ENCODE results near the gene DCAF15. TPM values are rescaled to one million over a fixed set of nuclear protein-coding genes. Genes with fewer than 3 reads are reported as not detected.

Gene DCAF15
- total RNA-seq, 1 donor from 2014 or later, result 28.6 TPM

- no peaks in the 10 kb centered on the region for H3K79me2 ChIP-seq (ENCODE audit: low read depth)
- no peak overlapping the region for H2AFZ ChIP-seq (replicated peaks)
- Mint-ChIP-seq H3K27me3 (ENCODE audit: insufficient read depth, low read depth) (peaks cover 7% of the 10 kb centered on the region), H3K9me3 (no peaks in the 10 kb centered on the region), H3K36me3 (peaks cover 2% of the 10 kb centered on the region), H3K27ac (no peak overlapping the region), H3K4me1 (peaks cover 24% of the 10 kb centered on the region), H3K4me3 (no peak overlapping the region)
- H3F3A ChIP-seq (ENCODE audit: low read depth), result peaks cover 5% of the 10 kb centered on the region
- H3K4me2 ChIP-seq, result no peak overlapping the region
- H4K20me1 ChIP-seq (ENCODE audit: low read depth), result peaks cover 7% of the 10 kb centered on the region
- no peak overlapping the region for H3K4me3 ChIP-seq
- TF ChIP-seq EZH2phosphoT487 (IDR thresholded peaks at IDR 0.05) (no peak), CTCF (IDR thresholded peaks at IDR 0.05) (no peak), EZH2 (IDR thresholded peaks at IDR 0.05) (no peak)
- no peaks in the 10 kb centered on the region for H3K36me3 ChIP-seq
- H3K4me1 ChIP-seq, result peaks cover 23% of the 10 kb centered on the region
- H3K27me3 ChIP-seq, result peaks cover 6% of the 10 kb centered on the region
- no peak overlapping the region for H3K9ac ChIP-seq
- no peaks in the 10 kb centered on the region for H3K9me3 ChIP-seq (ENCODE audit: low read depth)
- H3K27ac ChIP-seq, result no peak overlapping the region
- peak; percentile 33 for DNase-seq (ENCODE audit: low spot score)
These were observed 31.9 kb downstream of the DCAF15 start for GRCh38 chr19:13984186-13984585.

- no peaks in the 10 kb centered on the region for H3K36me3 ChIP-seq
These were observed 32.8 kb downstream of the DCAF15 start for GRCh38 chr19:13984875-13985741.

GRCh38 chr19:13985771-13986347, 33.5 kb downstream of the DCAF15 start:
- Histone ChIP-seq H3K27me3 (no peaks in the 10 kb centered on the region), H3K79me2 (ENCODE audit: low read depth) (no peaks in the 10 kb centered on the region), H3K36me3 (no peaks in the 10 kb centered on the region), H3K9ac (no peak overlapping the region), H3F3A (ENCODE audit: low read depth) (no peaks in the 10 kb centered on the region), H3K4me1 (peaks cover 17% of the 10 kb centered on the region), H3K27ac (no peak overlapping the region), H3K4me3 (no peak overlapping the region), H3K4me2 (peak overlapping the region; percentile 40), H3K9me3 (ENCODE audit: low read depth) (no peaks in the 10 kb centered on the region), H2AFZ (replicated peaks) (no peak overlapping the region), H4K20me1 (ENCODE audit: low read depth) (peaks cover 11% of the 10 kb centered on the region)
- Mint-ChIP-seq H3K27me3 (ENCODE audit: insufficient read depth, low read depth) (peaks cover 2% of the 10 kb centered on the region), H3K4me3 (no peak overlapping the region), H3K4me1 (peaks cover 28% of the 10 kb centered on the region), H3K9me3 (no peaks in the 10 kb centered on the region), H3K27ac (no peak overlapping the region), H3K36me3 (peaks cover 9% of the 10 kb centered on the region)
- DNase-seq (ENCODE audit: low spot score), result no peak
- TF ChIP-seq EZH2 (IDR thresholded peaks at IDR 0.05) (no peak), CTCF (IDR thresholded peaks at IDR 0.05) (no peak)

More at GRCh38 chr19:13984875-13985741, 32.8 kb downstream of the DCAF15 start:
- H3K36me3 Mint-ChIP-seq, result peaks cover 6% of the 10 kb centered on the region
- DNase-seq (ENCODE audit: low spot score), result no peak
- Histone ChIP-seq H3K9me3 (ENCODE audit: low read depth) (no peaks in the 10 kb centered on the region), H3K27me3 (no peaks in the 10 kb centered on the region), H3K4me3 (no peak overlapping the region), H4K20me1 (ENCODE audit: low read depth) (peaks cover 11% of the 10 kb centered on the region), H3F3A (ENCODE audit: low read depth) (no peaks in the 10 kb centered on the region), H3K79me2 (ENCODE audit: low read depth) (no peaks in the 10 kb centered on the region), H3K9ac (no peak overlapping the region), H3K4me2 (no peak overlapping the region), H2AFZ (replicated peaks) (no peak overlapping the region), H3K4me1 (peaks cover 17% of the 10 kb centered on the region), H3K27ac (no peak overlapping the region)
- H3K27ac Mint-ChIP-seq, result peak overlapping the region; percentile 82
- peaks cover 2% of the 10 kb centered on the region for H3K27me3 Mint-ChIP-seq (ENCODE audit: insufficient read depth, low read depth)
- TF ChIP-seq EZH2phosphoT487 (IDR thresholded peaks at IDR 0.05) (no peak), EZH2 (IDR thresholded peaks at IDR 0.05) (no peak), CTCF (IDR thresholded peaks at IDR 0.05) (no peak)
- no peak overlapping the region for H3K4me3 Mint-ChIP-seq
- no peaks in the 10 kb centered on the region for H3K9me3 Mint-ChIP-seq
- H3K4me1 Mint-ChIP-seq, result peaks cover 25% of the 10 kb centered on the region
